Peyer's patch (tissue), 4 donors: ENCODE data around the gene DRD4.
A peak's percentile ranks its signal among the peaks of the same experiment; 100 is the strongest.

Experiments used
- POLR2A ChIP-seq, 2 donors: fragments of 450-650 bp; IDR thresholded peaks; one replicate each; pipeline ENCODE4 v1.5.1; 2017; ENCODE audit warnings: antibody characterized with exemption in 2 of 2, mild to moderate bottlenecking in 2 of 2, moderate library complexity in 2 of 2
- TF ChIP-seq, protein P1 (sequence below), 6 experiments: fragments of 450-650 bp in 4 of 6; fragments of 200-600 bp in 2 of 6; sonication (generic) in 1 of 6; IDR thresholded peaks; one replicate each; pipeline ENCODE4 v1.5.1; 2017 to 2019; ENCODE audit warnings: antibody characterized with exemption in 6 of 6, mild to moderate bottlenecking in 3 of 6, moderate library complexity in 1 of 6

DNA sequence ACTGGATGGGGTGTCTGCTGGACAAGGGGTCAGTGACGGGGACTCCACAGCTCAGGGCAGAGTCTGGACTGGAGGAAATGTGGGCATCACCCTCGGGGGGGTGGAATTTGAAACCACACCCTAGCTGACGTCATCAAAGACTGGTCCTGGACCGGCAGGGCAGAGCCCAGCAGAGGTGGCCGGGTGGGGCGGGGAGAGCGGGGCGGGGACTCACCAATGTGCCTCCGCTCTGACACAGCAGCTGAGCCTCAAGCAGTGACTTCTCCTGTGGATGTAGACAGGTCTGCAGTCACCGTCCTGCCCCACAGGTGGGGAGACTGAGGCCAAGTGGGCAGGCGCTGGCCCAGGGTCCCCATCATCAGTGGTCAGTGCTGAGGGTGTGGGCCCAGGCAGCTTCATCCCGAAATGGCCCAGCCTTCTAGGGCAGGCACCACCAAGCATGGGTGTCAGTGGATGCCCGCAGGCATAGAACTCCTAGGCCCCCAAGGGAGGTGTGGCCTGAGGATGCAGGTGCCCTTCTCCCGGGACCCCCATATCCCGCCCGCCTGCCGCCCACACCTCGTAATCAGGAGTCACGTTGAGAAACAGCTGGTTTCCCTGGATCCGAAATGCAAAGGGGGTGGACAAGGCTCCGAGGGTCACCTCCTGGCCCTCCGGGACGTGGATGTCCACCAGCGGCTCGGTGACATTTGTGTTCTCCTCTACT is 12.9 kb upstream of the DRD4 start:
- TF ChIP-seq, protein P1, sequence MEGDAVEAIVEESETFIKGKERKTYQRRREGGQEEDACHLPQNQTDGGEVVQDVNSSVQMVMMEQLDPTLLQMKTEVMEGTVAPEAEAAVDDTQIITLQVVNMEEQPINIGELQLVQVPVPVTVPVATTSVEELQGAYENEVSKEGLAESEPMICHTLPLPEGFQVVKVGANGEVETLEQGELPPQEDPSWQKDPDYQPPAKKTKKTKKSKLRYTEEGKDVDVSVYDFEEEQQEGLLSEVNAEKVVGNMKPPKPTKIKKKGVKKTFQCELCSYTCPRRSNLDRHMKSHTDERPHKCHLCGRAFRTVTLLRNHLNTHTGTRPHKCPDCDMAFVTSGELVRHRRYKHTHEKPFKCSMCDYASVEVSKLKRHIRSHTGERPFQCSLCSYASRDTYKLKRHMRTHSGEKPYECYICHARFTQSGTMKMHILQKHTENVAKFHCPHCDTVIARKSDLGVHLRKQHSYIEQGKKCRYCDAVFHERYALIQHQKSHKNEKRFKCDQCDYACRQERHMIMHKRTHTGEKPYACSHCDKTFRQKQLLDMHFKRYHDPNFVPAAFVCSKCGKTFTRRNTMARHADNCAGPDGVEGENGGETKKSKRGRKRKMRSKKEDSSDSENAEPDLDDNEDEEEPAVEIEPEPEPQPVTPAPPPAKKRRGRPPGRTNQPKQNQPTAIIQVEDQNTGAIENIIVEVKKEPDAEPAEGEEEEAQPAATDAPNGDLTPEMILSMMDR (IDR thresholded peaks at IDR 0.05), result no peak
- TF ChIP-seq POLR2A (IDR thresholded peaks at IDR 0.05), result peak; percentile 86 to 91
